ENCODE data around the gene ETV2.
"Not testable (repeated sequence)": the region's sequence is repeated elsewhere in the genome, so short reads cannot be mapped to it uniquely, and the experiment has no call there.

ETV2 gene

GRCh38 chr19:35628264-35628564 is 13.3 kb upstream of the ETV2 start:
- no peak for DNase-seq (ENCODE audit: low read depth in 1 of 2, low spot score in 1 of 2)

- DNase-seq (ENCODE audit: low read depth in 1 of 2, low spot score in 1 of 2), result peak; percentile 92 to 94
Measured at GRCh38 chr19:35628565-35629331, 12.8 kb upstream of the ETV2 start, which contains the start of gene RBM42. RBM42 (plus strand) TSS chr19:35629036; CDS start chr19:35629154, 118 bp downstream.

- no peak for DNase-seq (ENCODE audit: low read depth in 1 of 2, low spot score in 1 of 2)
Measured at GRCh38 chr19:35629332-35629633, 12.3 kb upstream of the ETV2 start.

GRCh38 chr19:35633727-35634440 is 7.7 kb upstream of the ETV2 start:
- no peak for DNase-seq (ENCODE audit: low read depth in 1 of 2, low spot score in 1 of 2)

- DNase-seq (ENCODE audit: low read depth in 1 of 2, low spot score in 1 of 2), result no peak
Measured at GRCh38 chr19:35636651-35637050, 4.9 kb upstream of the ETV2 start.

- no peak for DNase-seq (ENCODE audit: low read depth in 1 of 2, low spot score in 1 of 2)
Measured at GRCh38 chr19:35637165-35637564, 4.4 kb upstream of the ETV2 start.

- DNase-seq (ENCODE audit: low read depth in 1 of 2, low spot score in 1 of 2), result no peak
Measured at GRCh38 chr19:35639321-35639639, 2.3 kb upstream of the ETV2 start.

GRCh38 chr19:35639863-35640262 is 1.7 kb upstream of the ETV2 start:
- no peak for DNase-seq (ENCODE audit: low read depth in 1 of 2, low spot score in 1 of 2)

- DNase-seq (ENCODE audit: low read depth in 1 of 2, low spot score in 1 of 2), result no peak
Measured at GRCh38 chr19:35642312-35642711, 767 bp downstream of the ETV2 start.

- no peak for DNase-seq (ENCODE audit: low read depth in 1 of 2, low spot score in 1 of 2)
Measured at GRCh38 chr19:35642798-35643254, 1.3 kb downstream of the ETV2 start.

GRCh38 chr19:35643255-35644205 is 2.0 kb downstream of the ETV2 start:
- peak; percentile 61 to 71 for DNase-seq (ENCODE audit: low read depth in 1 of 2, low spot score in 1 of 2)

- DNase-seq (ENCODE audit: low read depth in 1 of 2, low spot score in 1 of 2), result peak; percentile 87 to 89
Measured at GRCh38 chr19:35644206-35644986, 2.9 kb downstream of the ETV2 start.

GRCh38 chr19:35644987-35645679 is 3.6 kb downstream of the ETV2 start:
- DNase-seq (ENCODE audit: low read depth in 1 of 2, low spot score in 1 of 2), result peak; percentile 38 to 78

GRCh38 chr19:35645680-35646511 is 4.4 kb downstream of the ETV2 start:
- no peak for DNase-seq (ENCODE audit: low read depth in 1 of 2, low spot score in 1 of 2)

GRCh38 chr19:35648017-35648961 is 6.7 kb downstream of the ETV2 start, which contains the start of gene COX6B1:
COX6B1 (plus strand) TSS chr19:35648323; CDS start chr19:35651244, 2,921 bp downstream.
- DNase-seq (ENCODE audit: low read depth in 1 of 2, low spot score in 1 of 2), result peak; percentile 71 to 76

- DNase-seq (ENCODE audit: low read depth in 1 of 2, low spot score in 1 of 2), result no peak
Measured at GRCh38 chr19:35650581-35650980, 9.0 kb downstream of the ETV2 start.

- DNase-seq (ENCODE audit: low read depth in 1 of 2, low spot score in 1 of 2), result not testable (repeated sequence)
Measured at GRCh38 chr19:35654828-35655227, 13.3 kb downstream of the ETV2 start.

GRCh38 chr19:35655600-35655999 is 14.1 kb downstream of the ETV2 start:
- DNase-seq (ENCODE audit: low read depth in 1 of 2, low spot score in 1 of 2), result no peak

Data from stimulated activated CD4-positive, alpha-beta T cell treated with anti-CD3 and anti-CD28 coated beads, Interleukin-15, amount 100 ng/mL, for 1 hour (primary cell).